GM21360 (cell line): ENCODE results near the gene TRMT61B.

Experiments
- ATAC-seq: cut with Tn5 transposase; IDR thresholded peaks from one replicate; pipeline ENCODE4 v1.9.1; 2021; ENCODE audit warnings: mild to moderate bottlenecking, moderate library complexity; ENCODE audit not compliant: unreplicated experiment

TRMT61B gene

DNA sequence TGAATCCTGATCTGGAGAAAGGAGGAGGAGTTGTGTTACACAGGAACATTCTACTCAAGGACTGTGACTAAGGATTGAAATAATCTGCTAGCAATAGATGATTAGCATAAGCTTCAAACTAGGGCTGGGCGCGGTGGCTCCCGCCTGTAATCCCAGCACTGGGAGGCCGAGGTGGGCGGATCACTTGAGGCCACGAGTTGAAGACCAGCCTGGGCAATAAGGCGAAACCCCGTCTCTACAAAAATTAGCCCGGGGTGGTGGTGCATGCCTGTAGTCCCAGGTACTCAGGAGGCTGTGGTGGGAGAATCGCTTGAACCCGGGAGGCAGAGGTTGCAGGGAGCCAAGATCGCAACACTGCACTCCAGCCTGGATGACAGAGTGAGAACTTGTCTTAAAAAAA is 1.5 kb downstream of the TRMT61B start:
- ATAC-seq, result no peak

DNA sequence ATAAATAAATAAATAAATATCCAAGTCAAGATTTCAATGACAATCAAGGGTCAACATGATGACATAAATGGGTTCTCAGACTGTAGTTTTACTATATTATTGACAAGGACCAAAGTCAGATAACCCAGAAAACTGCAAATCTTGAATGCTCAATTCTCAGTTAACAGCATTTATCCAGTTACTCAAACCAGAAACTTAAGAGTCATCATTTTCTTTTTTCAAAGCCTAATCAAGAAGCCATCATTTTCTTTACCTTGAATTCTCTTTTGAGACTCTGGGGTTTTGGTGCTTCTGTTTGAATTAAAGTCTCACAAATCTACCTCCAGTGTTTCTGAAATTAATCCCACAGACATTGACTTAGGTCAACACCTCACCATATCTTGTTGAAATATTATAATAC is 14.1 kb downstream of the TRMT61B start:
- ATAC-seq, result no peak

DNA sequence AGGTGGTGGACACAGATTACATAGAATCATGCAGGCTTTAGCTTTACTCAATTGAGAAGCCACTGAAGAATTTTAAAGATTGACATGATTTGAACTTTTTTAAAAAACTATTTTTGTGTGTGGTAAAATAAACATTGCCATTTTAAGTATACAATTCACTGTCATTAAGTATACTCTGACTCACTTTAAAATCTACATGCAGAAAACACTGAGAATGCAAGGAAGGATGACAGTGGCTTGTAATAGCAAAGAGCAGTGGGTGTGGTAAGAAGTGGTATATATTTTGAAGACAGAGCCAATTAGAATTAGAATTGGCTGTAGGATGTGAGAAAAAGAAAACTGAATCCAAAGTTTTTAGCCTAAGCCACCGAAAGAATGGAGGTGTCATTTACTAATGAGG is 14.9 kb downstream of the TRMT61B start:
- ATAC-seq, result no peak

DNA sequence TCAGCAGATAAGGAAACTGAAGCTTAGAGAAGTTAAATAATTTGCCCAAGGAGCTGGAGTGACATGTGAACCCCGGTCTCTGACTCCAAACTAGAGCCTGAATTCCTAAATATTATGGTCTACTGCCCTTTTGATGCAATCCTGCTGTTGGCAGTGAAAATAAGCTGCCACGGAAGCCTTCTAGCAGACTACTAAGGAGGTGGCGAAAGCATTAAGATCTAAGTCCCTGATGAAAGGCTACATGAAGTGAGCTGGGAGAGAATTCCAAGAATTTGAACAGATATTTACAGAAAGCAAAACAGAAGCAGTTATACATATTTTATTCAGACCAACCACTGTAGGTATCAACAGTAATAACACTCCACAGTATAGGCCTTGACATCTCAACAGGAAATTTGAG is 28.1 kb downstream of the TRMT61B start:
- ATAC-seq, result no peak

DNA sequence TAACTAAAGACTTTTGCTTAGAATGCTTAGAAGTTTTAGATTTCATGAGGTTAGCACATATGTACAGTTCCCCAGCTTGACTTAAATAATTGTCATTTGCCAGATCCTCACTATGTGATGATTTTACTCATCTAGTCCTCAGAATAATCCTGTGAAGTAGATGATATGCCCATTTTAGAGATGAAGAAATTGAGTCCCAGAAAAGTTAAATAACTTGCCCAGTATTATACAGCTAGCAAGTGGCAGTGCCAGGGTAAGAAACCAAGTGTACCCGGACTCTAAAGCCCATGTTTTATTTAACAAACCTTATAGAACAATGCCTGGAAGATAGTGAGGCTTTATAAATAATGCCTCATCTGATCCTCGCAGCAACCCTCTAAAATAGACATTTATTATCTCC is 31.1 kb downstream of the TRMT61B start:
- no peak for ATAC-seq

DNA sequence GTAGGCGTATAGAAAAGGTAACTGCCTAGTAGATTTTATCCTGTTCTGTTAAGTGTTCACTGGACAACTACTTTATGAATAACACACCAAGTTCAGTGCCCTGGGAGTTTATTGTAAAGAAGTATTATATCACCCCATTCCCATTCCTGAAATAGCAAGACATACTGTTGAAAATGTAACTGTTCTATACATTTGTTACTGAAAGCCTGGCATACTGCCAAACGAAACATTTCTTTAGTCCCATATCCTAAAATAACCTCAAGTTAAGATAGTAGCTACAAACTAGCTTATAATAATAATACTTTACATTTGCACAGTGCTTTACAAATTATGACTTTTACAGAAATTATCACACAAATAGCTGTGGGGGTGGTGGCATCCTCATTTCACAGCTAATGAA is 34.3 kb downstream of the TRMT61B start:
- no peak for ATAC-seq

DNA sequence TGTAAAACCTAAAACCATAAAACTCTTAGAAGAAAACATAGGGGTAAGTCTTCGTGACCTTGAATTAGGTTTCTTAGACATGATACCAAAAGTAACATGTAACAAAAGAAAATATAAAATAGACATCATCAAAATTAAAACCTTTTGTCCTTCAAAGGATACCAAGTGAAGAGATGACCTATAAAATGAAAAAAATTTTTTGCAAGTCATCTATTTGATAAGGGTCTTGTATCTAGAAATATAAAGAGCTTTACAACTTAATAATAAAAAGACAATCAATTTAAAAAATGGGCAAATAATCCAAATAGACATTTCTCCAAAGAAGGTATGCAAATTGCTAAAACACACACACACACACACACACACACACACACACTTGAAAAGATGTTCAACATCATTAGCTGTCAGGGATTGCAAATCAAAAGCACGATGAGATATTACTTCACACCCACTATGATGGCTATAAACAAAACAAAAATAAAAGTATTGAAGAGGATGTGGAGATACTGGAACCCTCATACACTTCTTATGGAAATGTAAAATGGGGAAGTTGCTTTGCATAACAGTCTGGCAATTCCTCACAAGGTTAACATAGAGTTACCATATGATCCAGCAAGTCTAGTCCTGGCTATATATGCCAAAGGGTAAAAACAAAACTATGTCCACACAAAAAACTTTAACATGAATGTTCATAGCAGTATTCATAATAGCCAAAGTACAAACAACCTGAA is 36.2 kb downstream of the TRMT61B start:
- ATAC-seq, result no peak

DNA sequence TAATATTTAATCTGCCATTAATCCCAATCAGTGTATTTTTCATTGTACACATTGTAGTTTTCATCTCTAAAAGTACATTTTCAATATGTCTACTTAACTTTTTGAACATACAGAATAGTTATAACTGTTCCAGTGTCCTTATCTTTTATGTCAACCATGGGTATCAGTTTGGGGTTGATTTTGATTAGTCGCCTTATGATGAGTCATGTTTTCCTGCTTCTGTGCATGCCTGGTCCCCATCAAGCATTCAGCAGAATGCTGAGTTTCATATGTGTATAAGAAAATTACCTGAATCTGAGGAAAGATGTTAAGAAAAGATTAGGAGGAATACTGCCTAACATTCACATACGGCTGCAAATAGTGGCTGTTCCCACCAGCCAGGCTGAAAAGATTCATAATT is 41.7 kb downstream of the TRMT61B start:
- ATAC-seq, result no peak

DNA sequence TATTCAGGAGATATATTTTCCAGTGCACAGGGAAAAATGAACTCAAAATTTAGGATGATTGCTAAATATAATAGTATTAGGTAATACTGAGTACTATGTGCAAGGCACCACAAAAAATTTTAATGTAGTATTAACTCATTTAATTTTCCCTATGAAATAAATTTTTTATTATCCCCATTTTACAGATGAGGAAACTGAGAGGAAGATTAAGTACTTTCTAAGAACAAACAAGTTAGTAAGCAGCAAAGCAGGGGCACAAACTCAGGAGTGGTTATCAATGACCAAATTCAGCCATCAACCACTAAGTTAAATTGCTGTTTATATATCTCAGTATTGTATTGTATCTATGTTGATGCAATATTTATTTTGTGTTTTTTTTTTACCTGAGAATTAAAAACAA is 45.2 kb downstream of the TRMT61B start:
- no peak for ATAC-seq

DNA sequence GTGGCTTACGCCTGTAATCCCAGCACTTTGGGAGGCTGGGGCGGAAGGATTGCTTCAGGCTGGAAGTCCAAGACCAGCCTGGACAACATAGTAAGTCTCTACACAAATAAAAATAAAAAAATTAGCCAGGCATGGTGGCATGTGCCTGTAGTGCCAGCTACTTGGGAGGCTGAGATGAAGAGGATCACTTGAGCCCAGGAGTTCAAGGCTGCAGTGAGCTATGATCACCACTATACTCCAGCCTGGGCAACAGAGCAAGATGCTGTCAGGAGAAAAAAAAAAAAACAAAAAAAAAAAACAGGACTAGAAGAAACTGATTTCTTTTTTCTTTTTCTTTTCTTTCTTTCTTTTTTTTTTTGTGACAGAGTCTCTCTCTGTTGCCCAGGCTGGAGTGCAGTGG is 45.9 kb downstream of the TRMT61B start:
- ATAC-seq, result no peak

DNA sequence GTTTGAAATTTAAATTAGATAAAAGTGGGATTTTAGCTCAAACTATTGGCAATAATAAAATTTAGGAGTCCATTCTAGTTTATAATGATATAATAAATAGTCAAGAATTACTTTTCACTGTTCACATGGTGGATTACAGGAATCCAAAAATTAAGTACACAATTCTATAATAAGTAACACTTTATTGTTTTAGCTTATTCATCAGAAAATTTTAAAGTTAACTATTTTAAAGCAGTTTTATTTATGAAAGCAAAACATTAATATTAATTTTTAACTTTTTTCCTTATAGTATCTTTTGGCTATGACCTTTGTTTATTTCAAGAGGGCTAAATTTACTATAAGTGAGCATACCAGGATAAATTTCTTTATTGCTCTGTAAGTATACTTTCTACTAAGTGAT is 48.1 kb downstream of the TRMT61B start:
- ATAC-seq, result no peak

DNA sequence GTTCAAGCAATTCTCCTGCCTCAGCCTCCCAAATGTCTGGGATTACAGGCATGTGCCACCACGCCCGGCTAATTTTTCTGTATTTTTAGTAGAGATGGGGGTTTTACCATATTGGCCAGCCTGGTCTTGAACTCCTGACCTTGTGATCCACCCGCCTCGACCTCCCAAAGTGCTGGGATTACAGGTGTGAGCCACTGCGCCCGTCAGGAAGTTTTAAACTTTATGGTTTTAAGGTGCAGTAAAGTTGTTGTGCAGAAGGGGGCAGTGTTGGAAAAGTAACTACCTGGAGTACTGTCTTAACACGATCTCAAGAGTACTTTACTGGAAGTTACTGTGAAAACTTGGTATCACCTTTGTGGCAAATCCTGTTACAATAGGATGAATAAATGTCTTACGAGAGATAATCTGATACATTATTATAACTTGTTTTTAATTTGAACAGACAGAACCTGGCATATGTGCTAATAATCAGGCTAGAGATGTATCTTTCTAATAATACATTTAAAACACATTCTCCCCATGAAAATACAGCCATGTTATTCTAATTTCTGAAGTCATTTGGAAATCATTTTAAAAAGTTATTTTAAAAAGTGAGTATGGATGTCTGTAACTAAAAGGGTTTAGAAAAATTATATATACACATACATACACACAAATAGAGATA is 48.7 kb downstream of the TRMT61B start:
- ATAC-seq, result no peak

DNA sequence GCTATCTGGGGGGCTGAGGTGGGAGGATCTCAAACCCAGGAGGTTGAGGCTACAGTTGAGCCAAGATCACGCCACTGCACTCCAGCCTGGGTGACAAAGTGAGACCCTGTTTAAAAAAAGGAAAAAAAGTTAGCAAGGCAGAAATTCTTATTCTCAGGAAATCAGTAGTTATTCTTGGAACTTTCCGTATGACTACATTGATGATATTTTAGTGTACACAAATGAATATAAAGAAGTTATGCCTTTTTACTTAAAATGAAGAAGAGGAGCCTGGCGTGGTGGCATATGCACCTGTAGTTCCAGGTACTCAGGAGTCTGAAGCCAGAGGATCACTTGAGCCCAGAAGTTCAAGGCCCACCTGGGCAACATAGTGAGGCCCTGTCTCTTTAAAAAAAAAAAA is 52.1 kb downstream of the TRMT61B start:
- no peak for ATAC-seq

DNA sequence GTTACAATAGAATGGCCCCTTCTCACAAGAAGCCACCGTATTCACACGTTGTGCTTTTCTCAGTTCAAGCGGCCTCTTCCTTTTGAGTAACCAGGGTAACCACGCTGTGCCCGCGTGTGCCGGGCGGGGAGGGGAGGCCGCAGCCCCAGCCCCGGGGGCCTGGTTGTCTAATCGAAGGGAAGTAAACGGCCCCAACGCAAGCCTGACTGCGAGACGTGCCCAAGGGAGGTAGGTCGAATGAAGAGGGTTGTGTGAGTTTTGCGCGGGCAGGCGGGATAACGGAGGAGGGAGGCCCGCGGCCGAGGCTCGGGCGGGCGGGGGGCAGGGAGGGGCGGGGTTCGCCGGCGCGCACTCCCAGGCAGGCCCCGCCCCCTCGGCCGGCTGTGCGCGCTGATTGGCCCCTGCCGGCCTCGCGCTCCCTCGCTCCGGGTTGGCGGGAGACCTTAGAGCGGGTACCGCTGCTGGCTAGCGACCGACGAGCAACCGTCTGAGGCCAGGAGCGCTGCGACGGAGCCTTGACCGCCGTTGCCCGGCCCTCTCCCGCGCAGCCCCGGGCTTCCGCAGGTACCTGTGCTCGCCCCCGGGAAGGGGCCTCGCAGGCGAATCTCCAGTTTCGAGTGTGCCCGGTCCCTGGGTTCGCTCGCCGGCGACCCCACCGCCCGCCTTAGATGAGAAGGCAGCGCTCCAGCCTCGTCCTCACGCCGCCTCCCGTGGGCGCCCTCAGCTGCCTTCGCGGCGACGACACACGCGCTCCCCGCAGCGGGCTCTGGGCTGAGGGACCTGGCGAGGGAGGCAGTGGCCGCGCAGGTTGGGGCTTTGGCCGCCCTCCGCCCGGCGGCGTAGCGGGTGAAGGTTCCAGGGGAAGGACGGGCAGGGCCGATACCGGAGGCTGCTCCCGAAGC is 59.5 kb downstream of the TRMT61B start, which contains the start of gene SPDYA:
TSS of gene SPDYA (plus strand) at position 451 of the 902 bp plus-strand sequence. CDS start 5,181 bp downstream, outside the sequence.
- ATAC-seq, result peak; percentile 72

DNA sequence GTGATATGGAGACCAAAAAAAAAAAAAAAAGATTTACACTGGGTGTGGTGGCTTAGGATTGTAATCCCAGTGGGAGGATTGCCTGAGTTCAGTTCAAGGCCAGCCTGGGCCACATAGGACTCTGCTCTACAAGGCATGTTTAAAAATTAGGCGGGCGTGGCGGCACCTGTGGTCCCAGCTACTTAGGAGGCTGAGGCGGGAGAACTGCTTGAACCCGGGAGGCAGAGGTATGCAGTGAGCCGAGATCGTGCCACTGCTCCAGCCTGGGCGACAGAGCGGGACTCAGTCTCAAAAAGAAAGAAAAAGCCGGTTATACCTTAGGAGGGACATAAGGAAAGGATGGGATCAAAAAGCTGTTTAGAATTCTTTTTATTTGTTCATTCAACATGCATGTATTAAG is 60.2 kb downstream of the TRMT61B start:
- ATAC-seq, result no peak

DNA sequence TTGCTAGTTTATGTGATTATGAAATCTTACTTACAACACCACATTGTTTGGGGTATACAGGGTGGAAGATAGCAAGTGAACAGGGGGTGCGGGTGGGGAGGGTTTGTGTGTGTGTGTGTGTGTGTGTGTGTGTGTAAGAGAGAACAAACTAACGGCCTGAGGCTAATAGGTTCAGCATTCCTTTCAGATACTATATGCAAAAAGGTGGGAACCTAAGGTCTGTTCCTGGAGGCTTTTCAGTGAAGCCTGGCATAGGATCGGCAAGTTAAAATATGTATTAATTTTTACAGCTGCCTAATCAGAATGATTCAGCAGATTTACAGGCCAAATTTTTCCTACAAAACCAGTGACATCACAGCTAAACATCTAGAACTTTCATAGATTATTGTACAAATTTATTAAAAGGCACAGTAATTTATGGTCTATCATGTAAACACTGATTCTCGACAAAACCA is 67.1 kb downstream of the TRMT61B start:
- no peak for ATAC-seq

DNA sequence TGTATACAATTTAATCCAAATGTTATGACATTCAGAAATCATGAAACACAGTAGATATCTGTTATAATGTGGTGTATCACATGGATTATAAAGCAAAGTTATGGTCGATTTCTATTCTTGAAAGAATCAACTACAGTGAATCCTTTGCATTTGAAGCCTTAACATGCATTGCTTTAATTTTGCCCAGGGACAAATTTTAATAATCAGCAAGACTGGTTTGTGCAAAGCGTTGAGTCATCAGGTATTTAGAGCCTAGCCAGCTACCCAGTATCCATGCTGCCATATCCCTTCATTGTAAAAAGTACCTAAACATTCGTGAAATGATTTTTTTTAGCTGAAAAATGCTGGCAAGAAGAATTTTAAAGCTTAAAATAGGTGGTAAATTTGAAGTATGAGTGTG is 68.4 kb downstream of the TRMT61B start:
- no peak for ATAC-seq
